Spleen (tissue), 7 donors: Measurements from ENCODE around the gene C5.

ENCODE experiments used
- CTCF ChIP-seq, 11 experiments: fragments of 200-600 bp in 7 of 11; fragments of 450-650 bp in 4 of 11; sonication (generic) in 4 of 11; IDR thresholded peaks in 8 of 11; conservative IDR thresholded peaks in 3 of 11; 1 replicate in 7 of 11; 2 replicates in 4 of 11; pipeline versions ENCODE4 v1.4.0 to v1.8.0; 2016 to 2021; ENCODE audit warnings: antibody characterized with exemption in 11 of 11, inconsistent platforms in 4 of 11, mild to moderate bottlenecking in 1 of 11
- POLR2A ChIP-seq, 3 donors: fragments of 450-650 bp; IDR thresholded peaks; one replicate each; pipeline ENCODE4 v1.5.1; 2017; ENCODE audit warnings: antibody characterized with exemption in 3 of 3, mild to moderate bottlenecking in 1 of 3
- POLR2AphosphoS5 ChIP-seq, 3 donors: sonication (generic); formaldehyde crosslinking; IDR thresholded peaks; one replicate each; pipeline ENCODE4 v1.5.1; 2017; ENCODE audit warnings: antibody characterized with exemption in 3 of 3
- donor health status: DM: no; HTN: no; CAD: no; lungs with moderate emphysema.
- donor health status: DM: no; HTN: no; CAD: no.
- donor health status: DM: no; HTN: no; CAD: no.

GRCh38 chr9:120982836-120983235 is 67.2 kb downstream of the C5 start:
- TF ChIP-seq CTCF (IDR thresholded peaks at IDR 0.05 in 8 of 11, conservative IDR thresholded peaks at IDR 0.05 in 3 of 11) (no peak), POLR2A (IDR thresholded peaks at IDR 0.05) (no peak), POLR2AphosphoS5 (IDR thresholded peaks at IDR 0.05) (no peak)
